GM10847 (cell line): ENCODE results near the gene SLC41A3.

Source experiments
- POLR2A ChIP-seq: IDR thresholded peaks from 2 replicates; pipeline ENCODE4 v1.6.1; 2011; ENCODE audit not compliant: insufficient read length; ENCODE audit errors: extremely low read depth

Gene SLC41A3

GRCh38 chr3:126056681-126057500, 27.0 kb downstream of the SLC41A3 start:
- no peak for TF ChIP-seq POLR2A

GRCh38 chr3:126056088-126056487, 27.8 kb downstream of the SLC41A3 start:
- TF ChIP-seq POLR2A, result no peak

- no peak for TF ChIP-seq POLR2A
These were observed 29.1 kb downstream of the SLC41A3 start for GRCh38 chr3:126054870-126055269.

- no peak for TF ChIP-seq POLR2A
These were observed 29.9 kb downstream of the SLC41A3 start for GRCh38 chr3:126053949-126054569.

GRCh38 chr3:126053513-126053912, 30.4 kb downstream of the SLC41A3 start:
- TF ChIP-seq POLR2A, result no peak

- TF ChIP-seq POLR2A, result no peak
These were observed 31.5 kb downstream of the SLC41A3 start for GRCh38 chr3:126052196-126053058.

- TF ChIP-seq POLR2A, result no peak
These were observed 32.2 kb downstream of the SLC41A3 start for GRCh38 chr3:126051741-126052140.

GRCh38 chr3:126051234-126051633, 32.7 kb downstream of the SLC41A3 start:
- no peak for TF ChIP-seq POLR2A

- TF ChIP-seq POLR2A, result no peak
These were observed 33.3 kb downstream of the SLC41A3 start for GRCh38 chr3:126050626-126051025.

GRCh38 chr3:126050050-126050392, 33.9 kb downstream of the SLC41A3 start:
- TF ChIP-seq POLR2A, result no peak

- no peak for TF ChIP-seq POLR2A
These were observed 34.5 kb downstream of the SLC41A3 start for GRCh38 chr3:126049289-126050049.

GRCh38 chr3:126040386-126040785, 43.5 kb downstream of the SLC41A3 start:
- no peak for TF ChIP-seq POLR2A

GRCh38 chr3:126039870-126040269, 44.1 kb downstream of the SLC41A3 start:
- no peak for TF ChIP-seq POLR2A

- no peak for TF ChIP-seq POLR2A
These were observed 47.8 kb downstream of the SLC41A3 start for GRCh38 chr3:126036056-126036549.
